ELF-1 (cell line): ENCODE data around the gene FSIP1.

Experiments
- DNase-seq: peaks from one replicate; pipeline ENCODE4 v3.0.0-alpha.2; 2016; ENCODE audit warnings: low read depth, low spot score

Gene FSIP1

GRCh38 chr15:39553947-39554693 lies 228.5 kb downstream of the FSIP1 start:
- no peak for DNase-seq

GRCh38 chr15:39552556-39552955 lies 230.1 kb downstream of the FSIP1 start:
- no peak for DNase-seq

GRCh38 chr15:39551476-39551875 lies 231.2 kb downstream of the FSIP1 start:
- no peak for DNase-seq
